Stomach (tissue), 9 donors: Measurements from ENCODE around the gene SPATC1L. TPM values are rescaled to one million over a fixed set of nuclear protein-coding genes. Genes with fewer than 3 reads are reported as not detected.

Experiments
- DNase-seq, 2 donors: peaks; one replicate each; pipeline versions ENCODE4 v3.0.0 to v3.0.0-alpha.2; 2013 to 2019
- H3K27ac ChIP-seq, 5 donors: fragments of 200-600 bp in 4 of 5; sonication (generic) in 4 of 5; one replicate each; pipeline ENCODE4 v1.5.1; 2013 to 2019; ENCODE audit warnings: mild to moderate bottlenecking in 1 of 5, moderate library complexity in 1 of 5
- H3K27me3 ChIP-seq, 3 donors: fragments of 200-600 bp; sonication (generic); one replicate each; pipeline ENCODE4 v1.5.1; 2017 to 2019; ENCODE audit warnings: mixed run types in 1 of 3
- H3K36me3 ChIP-seq, 4 donors: fragments of 200-600 bp; sonication (generic); 1 replicate in 3 of 4; 2 replicates in 1 of 4; pipeline ENCODE4 v1.5.1; 2016 to 2019
- H3K4me1 ChIP-seq, 4 donors: fragments of 200-600 bp; sonication (generic); one replicate each; pipeline ENCODE4 v1.5.1; 2016 to 2019
- H3K4me3 ChIP-seq, 4 donors: fragments of 200-600 bp; sonication (generic) in 3 of 4; one replicate each; pipeline ENCODE4 v1.5.1; 2016 to 2019; ENCODE audit warnings: mild to moderate bottlenecking in 1 of 4
- H3K9me3 ChIP-seq, 4 donors: fragments of 200-600 bp; sonication (generic); one replicate each; pipeline ENCODE4 v1.5.1; 2016 to 2019
- EP300 ChIP-seq: sonication (generic); formaldehyde crosslinking; IDR thresholded peaks from one replicate; pipeline ENCODE4 v1.6.1; 2017; ENCODE audit warnings: antibody characterized with exemption
- POLR2A ChIP-seq, 4 donors: fragments of 450-650 bp; IDR thresholded peaks; one replicate each; pipeline ENCODE4 v1.6.1; 2016; ENCODE audit warnings: antibody characterized with exemption in 4 of 4, control low read depth in 2 of 4, mild to moderate bottlenecking in 1 of 4, moderate library complexity in 1 of 4
- POLR2AphosphoS5 ChIP-seq, 3 donors: sonication (generic); formaldehyde crosslinking; IDR thresholded peaks; one replicate each; pipeline ENCODE4 v1.6.1; 2016; ENCODE audit warnings: antibody characterized with exemption in 3 of 3
- WGBS, 5 donors: extraction: QIAGEN DNeasy Blood & Tissue Kit in 3 of 5; methylation state at CpG; one replicate each; pipeline versions ENCODE4 v1.1.5 to v1.1.7; 2013 to 2018; 5-methylcytosine and 5-hydroxymethylcytosine counted together
- intact Hi-C: fragments of 100-400 bp; cut with DNase I; formaldehyde crosslinking; loops from one replicate; pipeline ENCODE4 v1.15.1; 2023; ENCODE audit warnings: low total_unique reads
- polyA plus RNA-seq, 3 donors: library from polyadenylated mRNA; stranded (reverse); fragments of 200-250 nt; gene quantifications; one replicate each; pipeline ENCODE4 v1.2.3, GENCODE V29; 2013
- total RNA-seq, 5 donors: library from RNA; depleted of rRNA; stranded (reverse); fragments of >200 nt; gene quantifications; one replicate each; pipeline versions ENCODE4 v1.1.0 to v1.2.3, GENCODE V29; 2014 to 2016
- TF ChIP-seq, protein P1 (sequence below), 7 experiments: fragments of 450-650 bp in 4 of 7; fragments of 200-600 bp in 3 of 7; sonication (generic) in 3 of 7; IDR thresholded peaks; one replicate each; pipeline ENCODE4 v1.5.1; 2016 to 2019; ENCODE audit warnings: antibody characterized with exemption in 7 of 7, control low read depth in 2 of 7, mild to moderate bottlenecking in 1 of 7
- donor health status: healthy with polysubstance abuse.
- donor health status: Bipolar disorder and iron deficiency.
- donor health status: healthy.

Gene SPATC1L
- total and polyA plus RNA-seq, 8 donors: 0.72 to 26.4 (median 12.5) TPM; not detected in 1

DNA sequence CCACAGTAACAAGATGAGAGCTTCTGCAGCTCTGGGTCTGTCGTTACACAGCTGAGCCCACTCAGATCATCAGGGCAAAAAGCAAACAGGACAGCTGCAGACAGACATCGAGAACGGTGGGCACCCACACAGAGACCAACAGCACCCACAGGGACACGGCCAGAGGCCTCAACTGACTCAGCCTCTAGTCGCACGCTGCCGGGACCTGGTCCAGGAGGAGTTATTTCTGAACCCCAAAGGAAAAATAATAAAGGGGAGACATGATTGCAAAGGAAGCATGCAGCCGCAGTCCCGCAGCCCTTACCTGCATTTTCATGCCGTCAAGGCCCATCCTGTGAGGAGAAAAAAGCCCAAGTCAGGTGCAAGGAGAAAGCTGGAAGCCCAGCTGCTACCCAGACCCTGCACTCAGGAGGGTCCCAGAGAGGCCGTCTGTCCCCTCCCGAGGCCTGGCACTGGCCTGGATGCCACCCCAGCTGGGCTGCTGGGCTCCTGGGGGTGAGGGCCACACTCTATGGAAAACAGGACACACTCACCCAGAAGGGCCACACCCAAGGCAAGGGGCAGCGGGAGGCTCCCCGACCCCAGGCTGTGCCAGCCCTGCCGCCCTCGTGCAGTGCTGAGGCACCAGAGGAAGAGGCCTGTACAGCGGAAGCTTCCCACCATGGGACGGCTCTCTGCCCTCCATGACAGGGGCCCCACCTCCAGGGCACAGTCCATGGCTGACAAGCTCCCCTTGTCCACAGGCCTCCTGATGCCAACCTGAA lies 28.6 kb upstream of the SPATC1L start:
- intact Hi-C loops: no loop called here
- no peak for TF ChIP-seq POLR2A (IDR thresholded peaks at IDR 0.05)
- no peak for TF ChIP-seq EP300
- no peak for TF ChIP-seq POLR2AphosphoS5 (IDR thresholded peaks at IDR 0.05)
- TF ChIP-seq, protein P1, sequence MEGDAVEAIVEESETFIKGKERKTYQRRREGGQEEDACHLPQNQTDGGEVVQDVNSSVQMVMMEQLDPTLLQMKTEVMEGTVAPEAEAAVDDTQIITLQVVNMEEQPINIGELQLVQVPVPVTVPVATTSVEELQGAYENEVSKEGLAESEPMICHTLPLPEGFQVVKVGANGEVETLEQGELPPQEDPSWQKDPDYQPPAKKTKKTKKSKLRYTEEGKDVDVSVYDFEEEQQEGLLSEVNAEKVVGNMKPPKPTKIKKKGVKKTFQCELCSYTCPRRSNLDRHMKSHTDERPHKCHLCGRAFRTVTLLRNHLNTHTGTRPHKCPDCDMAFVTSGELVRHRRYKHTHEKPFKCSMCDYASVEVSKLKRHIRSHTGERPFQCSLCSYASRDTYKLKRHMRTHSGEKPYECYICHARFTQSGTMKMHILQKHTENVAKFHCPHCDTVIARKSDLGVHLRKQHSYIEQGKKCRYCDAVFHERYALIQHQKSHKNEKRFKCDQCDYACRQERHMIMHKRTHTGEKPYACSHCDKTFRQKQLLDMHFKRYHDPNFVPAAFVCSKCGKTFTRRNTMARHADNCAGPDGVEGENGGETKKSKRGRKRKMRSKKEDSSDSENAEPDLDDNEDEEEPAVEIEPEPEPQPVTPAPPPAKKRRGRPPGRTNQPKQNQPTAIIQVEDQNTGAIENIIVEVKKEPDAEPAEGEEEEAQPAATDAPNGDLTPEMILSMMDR (IDR thresholded peaks at IDR 0.05): no peak
- Histone ChIP-seq H3K27ac (no peak overlapping the region), H3K36me3 (peaks cover 37 to 100% (median 96%) of the 10 kb centered on the region in 4 donors), H3K27me3 (no peaks in the 10 kb centered on the region), H3K4me1 (no peaks in the 10 kb centered on the region), H3K9me3 (no peaks in the 10 kb centered on the region), H3K4me3 (no peak overlapping the region)
- 92 to 98% (median 94%) methylated on average over 14 to 18 of the region's 18 CpGs for whole genome bisulfite sequencing, 5 donors
- DNase-seq: no peak

- no peak for DNase-seq
- Histone ChIP-seq H3K4me1 (no peaks in the 10 kb centered on the region), H3K27ac (no peak overlapping the region), H3K4me3 (no peak overlapping the region), H3K27me3 (no peaks in the 10 kb centered on the region), H3K36me3 (peaks cover 44 to 100% (median 96%) of the 10 kb centered on the region in 4 donors), H3K9me3 (no peaks in the 10 kb centered on the region)
- intact Hi-C loops: no loop called here
- 84 to 90% (median 89%) methylated on average over 20 to 23 of the region's 23 CpGs for WGBS, 5 donors
- no peak for TF ChIP-seq EP300
- TF ChIP-seq, protein P1 (IDR thresholded peaks at IDR 0.05): no peak
- TF ChIP-seq POLR2AphosphoS5 (IDR thresholded peaks at IDR 0.05): no peak
- no peak for TF ChIP-seq POLR2A (IDR thresholded peaks at IDR 0.05)
These were observed 27.8 kb upstream of the SPATC1L start for GRCh38 chr21:46211786-46212720.

- no peak for DNase-seq
- TF ChIP-seq POLR2A (IDR thresholded peaks at IDR 0.05) (no peak), EP300 (no peak), POLR2AphosphoS5 (IDR thresholded peaks at IDR 0.05) (no peak)
- TF ChIP-seq, protein P1 (IDR thresholded peaks at IDR 0.05): no peak
- no peaks in the 10 kb centered on the region for H3K9me3 ChIP-seq
- 90 to 96% (median 95%) methylated on average over 7 of the region's 7 CpGs for WGBS, 5 donors
- no peaks in the 10 kb centered on the region for H3K27me3 ChIP-seq
- H3K27ac ChIP-seq: no peak overlapping the region
- intact Hi-C loops: no loop called here
- no peak overlapping the region for H3K4me3 ChIP-seq
- no peaks in the 10 kb centered on the region for H3K4me1 ChIP-seq
- peaks cover 48 to 100% (median 98%) of the 10 kb centered on the region in 4 donors for H3K36me3 ChIP-seq
These were observed 27.1 kb upstream of the SPATC1L start for GRCh38 chr21:46211376-46211775.

GRCh38 chr21:46210378-46211136 lies 26.3 kb upstream of the SPATC1L start:
- peaks cover 51 to 100% (median 98%) of the 10 kb centered on the region in 4 donors for H3K36me3 ChIP-seq

More at GRCh38 chr21:46210378-46211136, 26.3 kb upstream of the SPATC1L start:
- Histone ChIP-seq H3K4me3 (no peak overlapping the region), H3K27me3 (no peaks in the 10 kb centered on the region), H3K4me1 (no peaks in the 10 kb centered on the region), H3K27ac (no peak overlapping the region), H3K9me3 (no peaks in the 10 kb centered on the region)
- WGBS, 5 donors: 87 to 92% (median 90%) methylated on average over 11 to 16 of the region's 16 CpGs
- intact Hi-C loops: no loop called here
- no peak for DNase-seq
- TF ChIP-seq, protein P1 (IDR thresholded peaks at IDR 0.05): no peak
- no peak for TF ChIP-seq POLR2AphosphoS5 (IDR thresholded peaks at IDR 0.05)
- TF ChIP-seq EP300: no peak
- TF ChIP-seq POLR2A (IDR thresholded peaks at IDR 0.05): no peak
